Esophagus (tissue), 2 donors: ENCODE measurements around the gene ZGRF1. TPM values are rescaled to one million over a fixed set of nuclear protein-coding genes. Genes with fewer than 3 reads are reported as not detected.

Experiments
- H3K27ac ChIP-seq, 2 donors: one replicate each; pipeline ENCODE4 v1.5.1; 2013; ENCODE audit warnings: low read depth in 2 of 2, mild to moderate bottlenecking in 2 of 2, inconsistent platforms in 1 of 2, low read length in 1 of 2, moderate library complexity in 1 of 2
- H3K27me3 ChIP-seq, 2 donors: one replicate each; pipeline ENCODE4 v1.6.1; 2013; ENCODE audit warnings: low read length in 2 of 2, control low read depth in 1 of 2, mild to moderate bottlenecking in 1 of 2; ENCODE audit not compliant: insufficient read depth in 2 of 2, control insufficient read depth in 1 of 2
- H3K36me3 ChIP-seq, 2 donors: one replicate each; pipeline ENCODE4 v1.6.1; 2013; ENCODE audit warnings: low read length in 1 of 2; ENCODE audit not compliant: control insufficient read depth in 2 of 2, insufficient read depth in 2 of 2
- H3K4me1 ChIP-seq, 2 donors: one replicate each; pipeline ENCODE4 v1.6.1; 2013; ENCODE audit warnings: low read length in 1 of 2; ENCODE audit not compliant: control insufficient read depth in 2 of 2, insufficient read depth in 2 of 2
- H3K4me3 ChIP-seq, 2 donors: one replicate each; pipeline ENCODE4 v1.5.1; 2013; ENCODE audit warnings: low read length in 2 of 2, mild to moderate bottlenecking in 2 of 2, low read depth in 1 of 2, moderate library complexity in 1 of 2
- H3K9me3 ChIP-seq, 2 donors: one replicate each; pipeline ENCODE4 v1.6.1; 2013; ENCODE audit warnings: mild to moderate bottlenecking in 2 of 2, low read depth in 1 of 2, low read length in 1 of 2, moderate library complexity in 1 of 2; ENCODE audit not compliant: control insufficient read depth in 2 of 2, insufficient read depth in 1 of 2
- WGBS, 2 donors: extraction: QIAGEN DNeasy Blood & Tissue Kit; methylation state at CpG; one replicate each; pipeline ENCODE4 v1.1.7; 2013; 5-methylcytosine and 5-hydroxymethylcytosine counted together
- polyA plus RNA-seq, 2 donors: library from polyadenylated mRNA; stranded (reverse); fragments of 200-250 nt; gene quantifications; one replicate each; pipeline ENCODE4 v1.2.3, GENCODE V29; 2013
- donor health status: healthy with polysubstance abuse.
- donor health status: Bipolar disorder and iron deficiency.

The ZGRF1 gene, protein sequence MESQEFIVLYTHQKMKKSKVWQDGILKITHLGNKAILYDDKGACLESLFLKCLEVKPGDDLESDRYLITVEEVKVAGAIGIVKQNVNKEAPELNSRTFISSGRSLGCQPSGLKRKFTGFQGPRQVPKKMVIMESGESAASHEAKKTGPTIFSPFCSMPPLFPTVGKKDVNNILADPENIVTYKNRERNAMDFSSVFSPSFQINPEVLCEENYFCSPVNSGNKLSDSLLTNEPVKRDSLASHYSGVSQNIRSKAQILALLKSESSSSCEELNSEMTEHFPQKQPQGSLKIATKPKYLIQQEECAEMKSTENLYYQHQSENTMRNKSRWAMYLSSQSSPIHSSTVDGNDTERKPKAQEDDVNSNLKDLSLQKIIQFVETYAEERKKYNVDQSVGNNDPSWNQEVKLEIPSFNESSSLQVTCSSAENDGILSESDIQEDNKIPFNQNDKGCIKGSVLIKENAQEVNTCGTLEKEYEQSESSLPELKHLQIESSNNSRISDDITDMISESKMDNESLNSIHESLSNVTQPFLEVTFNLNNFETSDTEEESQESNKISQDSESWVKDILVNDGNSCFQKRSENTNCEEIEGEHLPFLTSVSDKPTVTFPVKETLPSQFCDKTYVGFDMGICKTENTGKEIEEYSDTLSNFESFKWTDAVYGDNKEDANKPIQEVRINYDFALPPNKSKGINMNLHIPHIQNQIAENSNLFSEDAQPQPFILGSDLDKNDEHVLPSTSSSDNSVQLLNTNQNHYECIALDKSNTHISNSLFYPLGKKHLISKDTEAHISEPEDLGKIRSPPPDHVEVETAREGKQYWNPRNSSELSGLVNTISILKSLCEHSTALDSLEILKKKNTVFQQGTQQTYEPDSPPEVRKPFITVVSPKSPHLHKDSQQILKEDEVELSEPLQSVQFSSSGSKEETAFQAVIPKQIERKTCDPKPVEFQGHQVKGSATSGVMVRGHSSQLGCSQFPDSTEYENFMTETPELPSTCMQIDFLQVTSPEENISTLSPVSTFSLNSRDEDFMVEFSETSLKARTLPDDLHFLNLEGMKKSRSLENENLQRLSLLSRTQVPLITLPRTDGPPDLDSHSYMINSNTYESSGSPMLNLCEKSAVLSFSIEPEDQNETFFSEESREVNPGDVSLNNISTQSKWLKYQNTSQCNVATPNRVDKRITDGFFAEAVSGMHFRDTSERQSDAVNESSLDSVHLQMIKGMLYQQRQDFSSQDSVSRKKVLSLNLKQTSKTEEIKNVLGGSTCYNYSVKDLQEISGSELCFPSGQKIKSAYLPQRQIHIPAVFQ (N-terminal part only)
- 1 to 10 TPM; 2.7 to 4.8 TPM for polyA plus RNA-seq

DNA sequence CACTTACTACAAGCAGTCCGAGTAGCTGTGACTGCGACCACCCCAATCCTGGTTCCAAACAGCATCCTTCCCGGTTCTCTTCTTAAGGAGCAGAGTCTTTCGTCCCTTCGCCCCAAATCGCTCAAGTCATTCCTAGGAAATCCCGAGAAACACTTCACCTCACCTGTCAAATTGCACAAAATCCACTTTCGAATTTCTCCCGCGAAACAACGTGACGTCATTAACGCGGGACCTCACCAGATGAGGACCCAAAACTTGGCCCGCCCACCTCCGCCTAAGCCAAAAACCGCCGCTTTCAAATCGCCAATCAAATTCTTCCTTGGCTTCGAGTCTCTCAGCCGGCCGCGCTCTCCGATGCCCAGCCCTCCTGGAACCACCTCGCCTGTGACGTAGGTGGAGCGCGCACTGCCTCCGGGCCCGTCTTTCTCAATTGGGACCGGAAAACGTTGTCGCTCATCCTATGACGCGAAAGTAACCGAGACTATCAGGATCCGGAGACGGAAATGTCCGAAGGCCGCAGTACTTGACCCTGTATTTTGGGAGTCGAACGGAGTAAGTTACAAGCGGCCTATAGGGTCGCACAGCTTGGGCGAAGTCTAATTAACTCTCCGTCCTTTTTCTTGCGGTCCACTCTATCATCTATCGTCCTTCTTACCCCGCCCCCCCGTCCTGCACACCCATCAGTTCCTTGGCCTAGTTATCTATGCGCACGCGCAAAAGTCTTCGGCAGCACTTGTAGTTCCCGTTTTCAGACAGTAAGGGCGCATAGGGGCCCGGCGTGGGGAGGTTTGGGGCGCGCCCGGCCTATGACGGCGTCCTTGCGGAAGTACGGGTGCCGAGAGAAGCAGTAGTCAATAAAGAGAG is at the start of gene ZGRF1, which contains the start of gene LARP7:
ZGRF1 (minus strand) TSS at position 222 of the 864 bp plus-strand sequence. CDS start 3,733 bp downstream, outside the sequence.
LARP7 (plus strand) TSS at position 456 of the 864 bp plus-strand sequence. CDS start 7,527 bp downstream, outside the sequence.
- H3K27ac ChIP-seq, result peak within 1 kb of the TSS; percentile 93 to 99
- H3K27me3 ChIP-seq, result no peaks in the 10 kb centered on the region
- 0% methylated on average over 66 of the region's 66 CpGs for WGBS, 2 donors
- H3K36me3 ChIP-seq, result no peaks in the 10 kb centered on the region
- H3K4me1 ChIP-seq, result no peaks in the 10 kb centered on the region
- no peaks in the 10 kb centered on the region for H3K9me3 ChIP-seq
- peak within 1 kb of the TSS; percentile 52 to 88 for H3K4me3 ChIP-seq

DNA sequence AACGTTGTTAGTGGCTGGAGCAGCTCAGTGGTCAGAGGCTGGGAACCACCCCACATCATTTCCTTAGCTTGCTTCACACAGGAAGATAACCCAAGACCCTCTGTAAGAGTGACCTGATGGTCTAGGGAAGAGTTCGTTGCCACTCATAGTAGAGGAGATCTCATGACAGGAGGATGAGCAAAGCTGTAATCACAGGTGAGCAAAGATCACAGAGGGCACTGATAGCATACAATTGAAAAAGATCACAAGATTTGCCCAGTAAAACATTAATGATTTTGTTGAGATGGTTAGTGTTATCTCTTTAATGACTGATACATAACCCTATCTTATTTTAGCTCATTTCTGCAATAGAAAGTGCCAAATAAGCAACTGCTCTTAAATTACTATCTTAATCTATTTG is 44.3 kb upstream of the ZGRF1 start:
- H3K9me3 ChIP-seq, result no peaks in the 10 kb centered on the region
- no peak overlapping the region for H3K4me3 ChIP-seq
- no peaks in the 10 kb centered on the region for H3K4me1 ChIP-seq
- WGBS, 2 donors, result 45 to 57% methylated on average over 2 of the region's 2 CpGs
- H3K27me3 ChIP-seq, result no peaks in the 10 kb centered on the region
- H3K27ac ChIP-seq, result no peak overlapping the region
- no peaks in the 10 kb centered on the region for H3K36me3 ChIP-seq

DNA sequence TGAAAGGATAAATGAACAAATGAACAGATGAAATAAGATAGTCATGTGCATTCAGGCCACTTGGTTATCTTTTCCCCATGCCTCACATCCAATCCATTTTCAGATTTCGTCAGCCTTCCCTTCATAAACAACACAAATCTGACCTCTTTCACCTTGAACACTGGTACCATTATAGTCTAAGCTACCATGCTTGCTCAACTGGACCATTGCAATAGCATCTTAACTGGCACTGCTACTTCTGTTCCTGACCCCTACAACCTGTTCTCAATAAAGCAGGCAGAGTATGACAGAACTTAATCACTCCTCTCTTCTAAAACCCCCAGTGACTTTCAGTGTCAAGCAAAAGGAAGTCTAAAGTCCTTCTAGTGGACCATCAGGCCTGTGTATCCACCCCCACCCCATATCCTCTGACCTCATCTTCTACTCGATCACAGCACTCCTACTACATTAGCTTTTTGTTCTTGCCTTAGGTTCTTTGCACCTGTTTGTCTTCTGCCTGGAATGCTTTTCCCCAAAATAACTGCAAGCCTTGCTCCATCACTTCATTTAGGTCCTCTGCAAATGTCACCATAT is 40.9 kb upstream of the ZGRF1 start:
- 61 to 66% methylated on average over 2 of the region's 2 CpGs for WGBS, 2 donors
- Histone ChIP-seq H3K9me3 (no peaks in the 10 kb centered on the region), H3K4me3 (no peak overlapping the region), H3K36me3 (no peaks in the 10 kb centered on the region), H3K27ac (no peak overlapping the region), H3K4me1 (no peaks in the 10 kb centered on the region), H3K27me3 (no peaks in the 10 kb centered on the region)

DNA sequence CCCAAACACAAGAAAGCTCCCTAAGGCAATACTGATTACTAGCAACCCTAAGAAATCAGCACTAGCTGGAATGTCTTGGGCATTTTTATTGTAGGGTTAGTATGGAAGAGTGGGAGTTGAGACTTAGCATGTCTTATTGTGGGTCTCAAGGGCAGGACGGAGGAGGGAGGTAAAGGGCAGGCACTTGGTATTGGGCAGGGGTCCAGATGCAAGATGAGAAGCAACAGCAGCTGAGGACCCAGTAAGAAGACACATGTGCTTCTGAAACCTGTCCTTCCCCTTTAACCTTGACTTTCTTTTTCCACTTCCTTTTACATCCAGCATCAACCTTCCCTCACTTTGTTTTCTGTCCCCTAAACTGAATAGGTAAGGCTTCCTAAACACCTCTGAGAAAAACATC is 37.7 kb upstream of the ZGRF1 start:
- H3K4me1 ChIP-seq, result no peaks in the 10 kb centered on the region
- WGBS, 2 donors, result 59 to 77% methylated on average over 1 of the region's 1 CpG
- H3K27ac ChIP-seq, result no peak overlapping the region
- H3K36me3 ChIP-seq, result no peaks in the 10 kb centered on the region
- H3K4me3 ChIP-seq, result no peak overlapping the region
- H3K27me3 ChIP-seq, result no peaks in the 10 kb centered on the region
- H3K9me3 ChIP-seq, result no peaks in the 10 kb centered on the region

DNA sequence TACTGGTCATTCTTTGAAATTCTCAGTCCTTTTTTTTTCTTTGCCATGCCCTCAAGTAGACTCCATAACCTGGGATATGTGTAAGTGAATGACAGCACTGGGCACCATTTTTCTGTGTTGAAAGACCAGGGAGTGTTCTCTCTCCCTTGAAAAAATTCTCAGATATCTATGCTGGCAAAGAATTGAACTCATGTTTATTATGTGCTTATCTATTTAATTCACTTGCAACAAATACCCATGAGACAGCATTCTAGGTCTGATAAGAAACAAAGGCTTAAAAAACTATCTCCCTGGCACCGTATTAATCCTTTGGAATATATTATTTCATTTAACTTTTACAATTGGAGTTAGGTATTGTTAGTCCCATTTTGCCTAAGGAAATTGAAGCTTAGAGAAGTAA is 37.0 kb upstream of the ZGRF1 start:
- Histone ChIP-seq H3K4me1 (no peaks in the 10 kb centered on the region), H3K27me3 (no peaks in the 10 kb centered on the region), H3K36me3 (no peaks in the 10 kb centered on the region), H3K9me3 (no peaks in the 10 kb centered on the region), H3K4me3 (no peak overlapping the region), H3K27ac (no peak overlapping the region)
- WGBS, 2 donors, result 62 to 64% methylated on average over 1 of the region's 1 CpG

DNA sequence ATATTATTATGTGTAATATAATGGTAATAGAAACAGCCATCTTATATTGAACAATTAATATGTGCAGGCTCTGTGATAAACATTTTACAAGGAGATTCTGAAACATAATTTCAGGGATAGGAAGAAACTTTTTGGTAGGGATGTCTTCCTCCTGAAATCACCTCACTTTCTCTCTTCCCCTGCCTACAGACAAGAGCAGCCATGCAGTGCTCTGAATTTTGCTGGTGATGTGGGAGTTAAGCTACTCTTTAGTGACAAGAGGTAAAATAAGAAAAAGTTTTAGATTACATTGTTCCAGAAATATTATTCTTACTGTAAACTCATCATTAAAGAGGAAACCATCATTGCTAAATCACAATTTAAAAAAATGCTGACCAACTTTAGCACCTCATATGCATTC is 36.4 kb upstream of the ZGRF1 start:
- H3K4me3 ChIP-seq, result no peak overlapping the region
- H3K36me3 ChIP-seq, result no peaks in the 10 kb centered on the region
- no peaks in the 10 kb centered on the region for H3K4me1 ChIP-seq
- H3K27ac ChIP-seq, result no peak overlapping the region
- H3K27me3 ChIP-seq, result no peaks in the 10 kb centered on the region
- H3K9me3 ChIP-seq, result no peaks in the 10 kb centered on the region

DNA sequence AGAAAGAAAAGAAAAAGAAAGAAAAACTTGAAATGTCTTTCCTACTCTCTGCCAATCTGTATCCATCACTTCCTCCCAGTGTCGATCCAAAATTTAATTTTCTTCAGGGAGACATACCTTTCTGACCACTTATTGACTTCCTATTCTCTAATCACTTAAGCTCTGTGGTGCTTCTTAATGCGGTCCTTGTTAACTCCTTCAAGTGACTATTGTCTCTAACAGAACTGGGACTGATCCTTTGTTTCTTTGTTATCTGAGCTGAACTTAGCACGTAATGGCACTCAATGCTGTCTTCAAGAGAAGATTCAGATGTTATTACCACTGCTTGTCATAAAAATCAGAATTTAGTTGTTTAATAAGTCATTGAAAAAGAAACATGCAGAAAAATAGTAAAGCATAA is 31.4 kb upstream of the ZGRF1 start:
- Histone ChIP-seq H3K27ac (no peak overlapping the region), H3K4me1 (no peaks in the 10 kb centered on the region), H3K9me3 (no peaks in the 10 kb centered on the region), H3K27me3 (no peaks in the 10 kb centered on the region), H3K36me3 (no peaks in the 10 kb centered on the region), H3K4me3 (no peak overlapping the region)
- 82 to 85% methylated on average over 3 of the region's 3 CpGs for WGBS, 2 donors

DNA sequence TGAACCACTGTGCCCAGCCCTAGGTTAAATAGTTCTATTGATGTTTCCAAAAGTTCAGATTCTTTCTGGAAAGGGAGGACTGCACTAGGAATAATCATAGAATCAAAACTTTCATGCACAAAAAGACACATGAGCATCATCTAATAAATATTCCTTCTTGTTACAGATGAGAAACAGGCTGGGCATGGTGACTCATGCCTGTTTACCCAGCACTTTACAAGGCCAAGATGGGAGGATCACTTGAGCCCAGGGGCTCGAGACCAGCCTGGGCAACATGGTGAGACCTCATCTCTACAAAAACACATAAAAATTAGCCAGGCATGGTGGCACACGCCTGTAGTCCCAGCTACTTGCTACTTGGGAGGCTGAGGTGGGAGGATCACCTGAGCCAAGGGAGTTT is 27.9 kb upstream of the ZGRF1 start:
- Histone ChIP-seq H3K9me3 (no peaks in the 10 kb centered on the region), H3K36me3 (no peaks in the 10 kb centered on the region), H3K4me3 (no peak overlapping the region), H3K4me1 (no peaks in the 10 kb centered on the region), H3K27ac (no peak overlapping the region), H3K27me3 (no peaks in the 10 kb centered on the region)
- WGBS, 2 donors, result 80 to 83% methylated on average over 2 of the region's 2 CpGs
